Lower lobe of right lung (tissue), 2 donors: ENCODE data around the gene NADK2. TPM values are rescaled to one million over a fixed set of nuclear protein-coding genes. Genes with fewer than 3 reads are reported as not detected.

Source experiments
- ATAC-seq, 2 donors: fragments of 200-7000 bp; cut with Tn5 transposase; one replicate each; pipeline ENCODE4 v1.9.1; 2020 to 2022; ENCODE audit warnings: mild to moderate bottlenecking in 2 of 2, moderate library complexity in 2 of 2
- DNase-seq: peaks from one replicate; pipeline ENCODE4 v3.0.0-alpha.2; 2020
- H3K27ac ChIP-seq: fragments of 200-600 bp; one replicate; pipeline ENCODE4 v1.8.0; 2022
- H3K27me3 ChIP-seq: fragments of 200-600 bp; one replicate; pipeline ENCODE4 v1.8.0; 2022; ENCODE audit warnings: low read depth
- H3K36me3 ChIP-seq: fragments of 200-600 bp; one replicate; pipeline ENCODE4 v1.8.0; 2022; ENCODE audit warnings: mild to moderate bottlenecking
- H3K4me1 ChIP-seq: fragments of 200-600 bp; one replicate; pipeline ENCODE4 v1.8.0; 2022
- H3K4me3 ChIP-seq: fragments of 200-600 bp; one replicate; pipeline ENCODE4 v1.8.0; 2022; ENCODE audit warnings: mild to moderate bottlenecking
- H3K9me3 ChIP-seq: fragments of 200-600 bp; one replicate; pipeline ENCODE4 v1.8.0; 2022
- intact Hi-C: fragments of 100-400 bp; cut with DNase I; formaldehyde crosslinking; loops from one replicate; pipeline ENCODE4 v1.11.0; 2022
- total RNA-seq: library from RNA; stranded (reverse); fragmentation: NEBNext Ultra II Directional; extraction: Animal tissue kit (Norgen Biotek cat#: 25700); gene quantifications from one replicate; pipeline ENCODE4 v1.2.1, GENCODE V29; 2021
- TF ChIP-seq, protein P1 (sequence below): fragments of 200-600 bp; IDR thresholded peaks from one replicate; pipeline ENCODE4 v1.8.0; 2022; ENCODE audit warnings: antibody characterized with exemption, mild to moderate bottlenecking
- donor health status: DM: no; HTN: yes; CAD: no; lungs with severe emphysema.

Gene NADK2
- total RNA-seq, 1 donor from 2014 or later = 19.1 TPM

DNA sequence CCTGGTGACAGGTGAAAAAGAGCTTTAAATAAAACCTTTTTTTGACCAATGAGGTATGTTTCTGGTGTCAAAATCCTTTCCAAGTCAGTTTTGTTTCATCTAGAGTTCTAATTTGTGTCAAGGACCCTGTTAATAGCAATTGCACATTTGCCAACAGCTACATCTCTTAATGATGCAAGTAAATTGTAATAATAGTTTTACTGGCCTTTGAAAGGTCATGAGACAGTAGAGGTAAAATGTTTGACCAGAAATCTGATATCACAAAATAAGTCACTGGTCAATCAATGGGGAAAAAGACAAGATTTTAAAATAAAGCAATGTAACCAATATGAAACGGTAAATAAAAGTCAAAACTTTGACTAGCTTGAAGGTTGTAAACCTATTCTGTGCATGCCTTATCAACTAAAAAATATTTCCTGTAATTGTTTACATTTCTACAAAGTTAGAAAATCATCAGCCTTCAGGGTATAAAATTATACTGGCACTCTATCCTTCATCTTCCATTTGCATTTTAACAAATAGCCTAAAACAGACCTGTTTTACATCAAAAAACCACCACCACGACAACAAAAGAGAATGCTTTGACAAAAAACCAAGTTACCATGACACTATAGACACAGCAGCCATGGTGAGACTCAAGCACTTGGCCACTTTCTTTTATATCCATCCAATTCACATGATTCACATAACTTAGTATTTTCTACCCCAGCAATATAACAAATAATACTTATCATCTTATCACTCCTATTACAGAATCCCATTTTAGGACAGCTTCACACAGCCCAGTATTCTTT, 3.0 kb downstream of the NADK2 start:
- H3K27me3 ChIP-seq = no peaks in the 10 kb centered on the region
- intact Hi-C loops = no loop called here
- peaks cover 39% of the 10 kb centered on the region for H3K4me1 ChIP-seq
- peak overlapping the region; percentile 94 for H3K27ac ChIP-seq
- H3K4me3 ChIP-seq = no peak overlapping the region
- ATAC-seq (no peak), DNase-seq (no peak)
- no peaks in the 10 kb centered on the region for H3K9me3 ChIP-seq
- TF ChIP-seq, protein P1, sequence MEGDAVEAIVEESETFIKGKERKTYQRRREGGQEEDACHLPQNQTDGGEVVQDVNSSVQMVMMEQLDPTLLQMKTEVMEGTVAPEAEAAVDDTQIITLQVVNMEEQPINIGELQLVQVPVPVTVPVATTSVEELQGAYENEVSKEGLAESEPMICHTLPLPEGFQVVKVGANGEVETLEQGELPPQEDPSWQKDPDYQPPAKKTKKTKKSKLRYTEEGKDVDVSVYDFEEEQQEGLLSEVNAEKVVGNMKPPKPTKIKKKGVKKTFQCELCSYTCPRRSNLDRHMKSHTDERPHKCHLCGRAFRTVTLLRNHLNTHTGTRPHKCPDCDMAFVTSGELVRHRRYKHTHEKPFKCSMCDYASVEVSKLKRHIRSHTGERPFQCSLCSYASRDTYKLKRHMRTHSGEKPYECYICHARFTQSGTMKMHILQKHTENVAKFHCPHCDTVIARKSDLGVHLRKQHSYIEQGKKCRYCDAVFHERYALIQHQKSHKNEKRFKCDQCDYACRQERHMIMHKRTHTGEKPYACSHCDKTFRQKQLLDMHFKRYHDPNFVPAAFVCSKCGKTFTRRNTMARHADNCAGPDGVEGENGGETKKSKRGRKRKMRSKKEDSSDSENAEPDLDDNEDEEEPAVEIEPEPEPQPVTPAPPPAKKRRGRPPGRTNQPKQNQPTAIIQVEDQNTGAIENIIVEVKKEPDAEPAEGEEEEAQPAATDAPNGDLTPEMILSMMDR = no peak
- H3K36me3 ChIP-seq = no peaks in the 10 kb centered on the region

DNA sequence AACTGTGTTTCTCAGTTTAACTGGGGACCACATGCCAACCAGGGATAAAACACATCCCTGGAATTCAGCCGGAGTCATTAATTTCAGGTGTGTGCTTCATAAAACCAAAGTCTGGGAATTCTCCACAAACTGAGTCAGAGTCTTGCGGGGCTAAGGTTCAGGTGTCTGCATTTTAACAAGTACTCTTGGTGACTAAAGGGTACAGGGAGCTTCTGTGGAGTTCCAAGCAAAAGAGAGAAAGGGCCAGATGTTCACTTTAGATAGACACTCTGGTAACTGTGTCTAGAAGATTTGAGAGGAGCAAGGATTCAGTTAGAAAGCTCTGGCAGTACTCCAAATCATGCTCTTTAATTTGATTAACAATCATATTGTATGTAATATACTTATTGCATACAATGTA, 4.0 kb downstream of the NADK2 start:
- intact Hi-C loops = no loop called here
- Histone ChIP-seq H3K36me3 (no peaks in the 10 kb centered on the region), H3K9me3 (no peaks in the 10 kb centered on the region), H3K27me3 (no peaks in the 10 kb centered on the region), H3K4me3 (no peak overlapping the region), H3K27ac (no peak overlapping the region), H3K4me1 (peaks cover 36% of the 10 kb centered on the region)
- TF ChIP-seq, protein P1 = no peak
- ATAC-seq = no peak
- DNase-seq = no peak

DNA sequence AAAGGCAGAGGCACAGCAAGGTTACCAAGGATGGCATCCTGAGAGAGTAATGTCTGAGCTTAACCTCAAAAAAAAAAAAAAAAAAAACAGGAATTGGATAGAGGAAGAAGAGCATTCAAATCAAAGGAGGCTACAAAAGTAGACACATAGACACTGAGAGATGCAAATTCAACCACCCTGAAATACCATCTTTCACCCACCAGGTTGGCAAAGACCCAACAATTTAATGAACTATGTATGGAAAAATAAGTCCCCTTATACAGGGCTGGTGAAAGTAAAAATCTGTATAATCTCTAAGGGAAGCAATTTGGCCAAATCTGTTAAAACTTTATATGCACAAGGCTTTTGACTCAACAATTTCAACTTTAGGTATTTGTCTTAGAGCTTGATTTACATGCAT, 4.9 kb downstream of the NADK2 start:
- Histone ChIP-seq H3K9me3 (no peaks in the 10 kb centered on the region), H3K27ac (no peak overlapping the region), H3K4me1 (peaks cover 31% of the 10 kb centered on the region), H3K27me3 (no peaks in the 10 kb centered on the region), H3K4me3 (no peak overlapping the region), H3K36me3 (no peaks in the 10 kb centered on the region)
- TF ChIP-seq, protein P1 = no peak
- DNase-seq = no peak
- ATAC-seq = no peak
- intact Hi-C loops = no loop called here

DNA sequence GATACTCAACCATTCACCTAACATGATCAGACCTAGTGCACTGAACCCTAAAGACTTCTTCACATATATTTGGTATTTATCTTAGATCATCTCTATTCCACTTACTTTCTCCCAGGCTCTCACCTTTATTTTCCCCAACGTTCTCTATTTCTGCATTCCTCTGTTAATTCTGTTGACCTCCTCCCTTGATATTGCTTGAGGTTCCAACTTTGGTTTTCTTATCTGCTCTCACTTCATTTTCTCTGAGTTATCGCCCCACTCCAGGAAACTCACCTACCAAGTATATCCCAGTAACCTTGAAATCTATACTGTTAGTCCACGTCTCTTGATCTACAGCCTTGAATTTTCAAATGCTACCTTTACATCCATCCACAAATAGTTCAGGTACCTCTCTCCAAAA, 9.2 kb downstream of the NADK2 start:
- H3K9me3 ChIP-seq = no peaks in the 10 kb centered on the region
- no peaks in the 10 kb centered on the region for H3K27me3 ChIP-seq
- H3K27ac ChIP-seq = no peak overlapping the region
- no peak for ATAC-seq
- no peaks in the 10 kb centered on the region for H3K36me3 ChIP-seq
- no peak for DNase-seq
- H3K4me3 ChIP-seq = no peak overlapping the region
- H3K4me1 ChIP-seq = peaks cover 7% of the 10 kb centered on the region
- intact Hi-C loops = no loop called here
- TF ChIP-seq, protein P1 = no peak

DNA sequence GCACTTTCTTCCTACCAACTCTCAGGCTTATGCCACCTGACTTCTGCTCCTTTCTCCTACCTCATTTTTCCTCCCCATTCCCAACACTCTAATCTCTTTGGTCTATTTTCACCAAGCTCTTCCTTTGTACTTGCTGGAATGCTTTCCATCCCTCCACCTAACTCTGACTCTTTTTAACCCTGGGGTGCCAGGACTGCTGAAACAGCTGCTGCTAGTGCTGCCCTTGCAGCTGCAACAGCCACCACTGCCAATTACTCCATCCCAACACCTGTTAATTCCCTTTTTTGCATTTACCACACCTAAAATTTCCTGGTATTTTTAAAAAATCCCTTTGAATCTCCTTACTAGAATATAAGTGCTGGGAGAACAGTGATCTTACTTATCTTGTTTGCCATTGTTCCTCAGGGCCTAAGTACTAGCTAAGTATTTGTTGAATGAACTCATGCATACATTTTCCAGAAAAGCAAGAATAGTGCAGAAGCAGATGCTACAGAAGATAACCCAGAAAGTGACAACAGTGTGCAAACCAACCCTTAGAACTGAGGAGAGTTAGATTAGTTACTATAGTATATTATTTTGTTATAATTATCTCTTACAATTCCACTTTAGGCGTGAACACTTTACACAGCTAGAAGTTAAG, 11.5 kb downstream of the NADK2 start:
- intact Hi-C loops = no loop called here
- no peak overlapping the region for H3K27ac ChIP-seq
- H3K9me3 ChIP-seq = no peaks in the 10 kb centered on the region
- peaks cover 6% of the 10 kb centered on the region for H3K4me1 ChIP-seq
- peaks cover 12% of the 10 kb centered on the region for H3K36me3 ChIP-seq
- no peak overlapping the region for H3K4me3 ChIP-seq
- ATAC-seq (no peak), DNase-seq (no peak)
- TF ChIP-seq, protein P1 = no peak
- no peaks in the 10 kb centered on the region for H3K27me3 ChIP-seq
